Stimulated activated CD4-positive, alpha-beta T cell treated with anti-CD3 and anti-CD28 coated beads, TNF-alpha, amount 100 ng/mL, for 48 hours (primary cell): ENCODE data around the gene PFKFB1.
"Not testable (repeated sequence)": the region's sequence is repeated elsewhere in the genome, so short reads cannot be mapped to it uniquely, and the experiment has no call there.

Source experiments
- DNase-seq, 3 donors: peaks; one replicate each; pipeline ENCODE4 v3.0.0-alpha.2; 2020; ENCODE audit warnings: low read depth in 3 of 3

PFKFB1 gene

DNA sequence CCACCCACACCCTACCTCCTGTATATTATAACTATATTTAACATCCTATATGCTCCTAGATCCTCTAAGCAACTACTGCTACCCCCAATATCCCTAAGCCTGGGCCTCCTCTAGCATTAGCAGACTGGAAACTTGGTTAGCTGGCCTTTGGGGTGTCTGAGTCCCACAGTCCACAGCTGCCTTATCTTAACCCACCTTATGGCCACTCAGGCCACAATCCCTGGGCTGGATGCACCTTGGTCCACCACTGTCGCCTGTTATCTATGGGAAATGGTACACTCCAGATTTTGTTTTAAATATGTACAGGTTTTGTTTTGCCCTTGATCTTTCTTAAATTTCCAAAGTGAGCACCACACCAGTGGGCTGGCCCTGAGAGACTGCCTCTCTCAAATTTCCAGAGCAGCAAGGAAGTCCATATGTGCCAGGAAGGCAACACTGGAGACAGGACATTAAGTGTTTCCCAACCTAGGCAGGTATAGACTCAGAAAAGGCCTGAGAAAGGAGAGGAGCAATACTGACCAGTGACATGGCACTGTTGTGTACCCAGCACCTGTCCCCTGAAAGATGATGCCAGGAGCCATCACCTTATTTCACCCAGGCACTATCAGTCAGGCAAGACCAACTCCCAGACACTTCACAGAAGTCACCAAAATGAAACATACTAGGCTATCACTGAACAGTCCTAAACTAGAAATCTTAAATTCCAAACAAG, 921 bp downstream of the PFKFB1 start:
- DNase-seq: no peak

- no peak for DNase-seq
These were observed 2.3 kb downstream of the PFKFB1 start for GRCh38 chrX:54991706-54992105.

- DNase-seq: not testable (repeated sequence)
These were observed 10.7 kb downstream of the PFKFB1 start for GRCh38 chrX:54983306-54983705.

- no peak for DNase-seq
These were observed 13.7 kb downstream of the PFKFB1 start for GRCh38 chrX:54980334-54980733.

- DNase-seq: no peak
These were observed 14.6 kb downstream of the PFKFB1 start for GRCh38 chrX:54979432-54979831.

DNA sequence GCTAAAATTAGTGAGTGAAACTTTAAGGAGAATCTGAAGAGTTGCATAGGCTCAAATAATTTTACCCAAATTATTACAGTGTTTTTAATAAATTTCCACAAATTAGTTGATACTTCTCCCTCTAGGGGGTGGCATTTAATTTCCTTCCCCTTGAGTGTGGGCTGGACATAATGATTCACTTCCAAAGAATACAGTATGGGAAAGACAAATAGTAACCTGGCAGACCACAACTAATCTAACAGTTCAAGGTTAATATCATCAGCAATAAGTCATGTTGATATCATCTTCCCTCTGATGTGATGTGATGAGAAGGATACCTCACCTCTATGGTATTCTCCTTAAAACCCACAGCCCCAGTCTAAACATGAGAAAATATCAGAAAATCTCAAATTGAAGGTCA, 15.5 kb downstream of the PFKFB1 start:
- no peak for DNase-seq

DNA sequence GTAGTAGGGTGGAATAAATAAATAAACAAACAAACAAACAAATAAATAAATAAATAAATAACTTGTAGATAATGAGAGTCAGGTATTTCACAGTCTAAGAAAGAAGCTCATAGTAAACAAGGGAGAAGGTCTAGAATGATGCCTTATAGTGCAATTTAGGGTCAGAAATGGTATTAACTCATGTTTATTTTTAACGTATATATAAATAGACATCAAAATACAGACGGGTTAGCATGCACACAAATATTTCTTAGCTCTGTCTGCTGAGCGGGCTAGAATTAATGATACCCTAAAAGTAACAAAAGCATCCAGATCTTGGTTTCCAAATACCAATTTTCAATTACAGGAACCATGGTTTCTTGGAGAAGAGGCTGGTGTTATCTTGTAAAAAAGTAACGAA, 16.6 kb downstream of the PFKFB1 start:
- no peak for DNase-seq

DNA sequence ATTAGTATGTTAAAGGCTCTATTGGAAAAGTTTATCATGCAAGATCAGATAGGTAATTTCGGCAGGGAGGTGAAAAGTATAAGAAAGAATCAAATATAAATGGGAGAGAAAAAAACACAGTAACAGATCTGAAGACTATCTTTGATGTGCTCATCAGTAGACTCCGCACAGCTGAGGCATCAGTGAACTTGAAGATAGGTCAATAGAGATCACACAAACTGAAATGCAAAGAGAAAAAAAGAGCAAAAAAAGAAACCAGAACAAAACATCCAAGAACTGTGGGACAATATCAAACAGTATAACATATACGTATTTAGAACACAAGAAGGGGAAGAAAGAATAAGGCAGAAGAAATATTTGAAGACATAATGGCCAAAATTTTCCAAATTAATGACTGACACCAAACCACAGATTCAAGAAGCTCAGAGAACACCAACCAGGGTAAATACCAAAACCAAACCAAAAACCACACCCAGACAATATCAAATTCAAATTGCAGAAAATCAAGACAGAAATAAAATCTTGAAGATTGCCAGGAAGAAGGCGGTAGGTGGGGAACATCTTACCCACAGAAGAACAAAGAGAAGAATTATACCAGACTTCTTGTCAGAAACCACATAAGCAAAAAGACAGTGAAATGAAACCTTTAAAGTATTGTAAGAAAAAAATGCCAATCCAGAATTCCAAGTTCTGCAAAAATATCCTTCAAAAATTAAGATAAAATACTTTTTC, 29.1 kb downstream of the PFKFB1 start:
- DNase-seq: no peak

GRCh38 chrX:54961750-54962149, 32.2 kb downstream of the PFKFB1 start:
- DNase-seq: no peak

GRCh38 chrX:54950730-54951375, 43.1 kb downstream of the PFKFB1 start:
- no peak for DNase-seq

GRCh38 chrX:54945224-54945623, 48.8 kb downstream of the PFKFB1 start:
- no peak for DNase-seq

DNA sequence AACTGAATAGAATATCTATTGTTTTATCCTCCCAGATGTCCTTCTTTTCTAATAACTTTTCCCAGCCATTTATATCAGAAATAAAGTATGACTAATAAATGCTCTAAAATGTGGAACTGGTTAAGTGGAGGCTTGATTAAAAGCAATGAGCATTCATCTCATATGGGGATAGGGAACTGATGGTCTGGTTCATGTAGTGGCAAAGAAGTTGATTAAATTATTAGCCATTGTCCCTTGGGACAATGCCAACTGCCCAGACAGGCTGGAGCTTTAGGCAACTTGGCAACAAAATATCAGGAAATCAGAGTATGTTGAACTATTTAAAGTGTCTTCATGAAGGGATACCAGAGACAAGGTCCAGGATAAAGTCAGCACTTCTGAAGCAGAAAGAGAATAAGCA, 49.2 kb downstream of the PFKFB1 start:
- no peak for DNase-seq

DNA sequence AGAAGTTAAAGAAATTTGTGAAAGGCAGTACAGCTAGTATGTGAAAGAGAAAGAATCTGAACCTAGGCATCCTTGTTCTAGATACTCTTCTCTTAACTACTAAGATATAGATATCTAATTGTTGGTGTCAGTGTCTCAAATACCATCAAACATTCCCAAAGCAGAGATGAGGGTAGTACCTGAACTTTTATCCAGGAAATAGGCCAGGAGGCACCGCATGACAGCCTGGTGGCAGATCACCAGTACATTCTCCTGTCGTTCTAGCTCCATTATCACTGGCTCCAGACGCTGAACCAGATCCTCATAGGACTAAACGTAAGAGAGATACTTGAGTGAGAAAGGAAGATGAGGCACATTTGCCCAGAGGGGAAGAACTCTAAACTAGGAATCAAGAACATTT, 56.6 kb downstream of the PFKFB1 start:
- no peak for DNase-seq

DNA sequence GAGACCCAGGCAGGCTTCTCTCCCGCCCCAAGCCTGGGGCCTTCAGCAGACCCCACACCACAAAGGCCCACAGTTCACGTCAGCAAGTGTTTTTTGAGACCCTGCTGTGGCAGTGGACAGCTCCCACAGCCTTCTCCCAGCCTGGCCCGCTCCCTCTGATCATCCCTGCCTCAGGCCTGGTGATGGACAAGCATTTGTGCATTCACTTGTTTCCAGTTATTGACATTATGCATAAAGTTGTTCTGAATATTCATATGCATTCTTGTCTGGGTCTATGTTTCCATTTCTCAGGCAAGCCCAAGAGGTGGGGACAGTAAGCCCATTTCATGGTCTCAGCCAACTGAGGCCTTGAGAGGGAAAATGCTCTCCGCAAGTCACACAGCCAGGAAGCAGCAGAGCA, 58.7 kb downstream of the PFKFB1 start:
- no peak for DNase-seq

- DNase-seq: no peak
These were observed 59.1 kb downstream of the PFKFB1 start for GRCh38 chrX:54934890-54935289.

- no peak for DNase-seq
These were observed 59.9 kb downstream of the PFKFB1 start for GRCh38 chrX:54934058-54934457.

DNA sequence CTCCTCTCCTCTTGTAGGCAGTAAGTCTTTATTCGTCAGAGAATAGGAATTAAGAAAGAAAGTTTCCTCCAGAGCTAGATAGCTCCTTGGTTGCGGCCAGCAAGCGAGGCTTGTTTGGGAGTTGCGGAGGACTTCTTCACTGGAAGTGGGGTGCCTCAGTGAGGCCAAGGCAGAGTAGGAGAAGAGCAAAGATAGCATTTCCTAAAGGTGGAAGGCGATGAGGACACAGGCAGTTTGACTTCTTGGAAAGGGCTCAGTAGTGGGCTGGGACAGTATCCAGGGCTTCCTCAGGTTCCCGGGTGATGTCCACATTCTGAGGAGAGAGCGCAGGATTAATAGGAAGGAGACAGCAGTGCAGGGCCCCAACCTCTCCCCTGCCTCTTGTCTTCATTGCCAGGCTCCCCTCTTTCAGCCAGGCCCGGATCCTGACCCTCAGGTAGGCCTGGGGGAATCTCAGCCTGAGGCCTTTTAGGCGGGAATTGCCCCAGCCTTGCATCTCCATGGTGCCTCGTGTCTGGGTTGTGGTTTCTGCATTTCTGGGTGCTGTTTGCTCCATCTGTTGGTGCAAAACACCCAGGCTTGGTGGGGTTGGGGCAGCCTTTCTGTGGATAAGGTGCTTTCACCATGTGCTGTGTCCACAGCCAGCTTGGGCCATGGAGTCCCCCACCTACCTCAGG, 60.7 kb downstream of the PFKFB1 start:
- no peak for DNase-seq

- no peak for DNase-seq
These were observed 62.9 kb downstream of the PFKFB1 start for GRCh38 chrX:54931107-54931506.

GRCh38 chrX:54930291-54931049, 63.5 kb downstream of the PFKFB1 start:
- DNase-seq: no peak

GRCh38 chrX:54928876-54929275, 65.1 kb downstream of the PFKFB1 start:
- DNase-seq: no peak

GRCh38 chrX:54926978-54927377, 67.0 kb downstream of the PFKFB1 start:
- no peak for DNase-seq

DNA sequence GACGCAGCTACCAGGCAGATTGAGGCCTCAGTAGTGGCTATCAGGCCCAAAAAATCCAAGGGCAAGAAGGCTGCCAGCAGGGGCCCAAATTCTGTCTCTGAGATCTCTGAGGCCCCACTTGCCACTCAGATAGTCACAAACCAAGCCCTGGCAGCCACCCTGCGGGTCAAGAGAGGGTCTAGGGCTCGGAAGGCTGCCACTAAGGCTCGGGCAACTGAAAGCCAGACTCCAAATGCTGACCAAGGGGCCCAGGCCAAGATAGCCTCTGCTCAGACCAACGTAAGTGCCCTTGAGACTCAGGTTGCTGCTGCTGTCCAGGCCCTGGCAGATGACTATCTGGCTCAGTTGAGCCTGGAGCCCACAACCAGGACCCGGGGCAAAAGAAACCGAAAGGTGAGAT, 70.6 kb downstream of the PFKFB1 start:
- no peak for DNase-seq
